GM23338 (cell line): ENCODE results near the gene UQCRH. TPM values are rescaled to one million over a fixed set of nuclear protein-coding genes. Genes with fewer than 3 reads are reported as not detected.

Experiments
- ATAC-seq: fragments of 200-7000 bp; cut with Tn5 transposase; 3 replicates; pipeline ENCODE4 v1.9.1; 2020
- DNase-seq: peaks from one replicate; pipeline ENCODE4 v3.0.0-alpha.2; 2015; ENCODE audit warnings: low spot score
- H2AFZ ChIP-seq: fragments of 200-600 bp; sonication (generic); 2 replicates; pipeline ENCODE4 v1.8.0; 2016; ENCODE audit warnings: antibody characterized with exemption, mild to moderate bottlenecking, moderate library complexity
- H3F3A ChIP-seq: fragments of 200-600 bp; sonication (generic); replicated peaks from 2 replicates; pipeline ENCODE4 v1.8.0; 2017; ENCODE audit warnings: antibody characterized with exemption, mixed run types, low read depth
- H3K27ac ChIP-seq: fragments of 200-600 bp; sonication (generic); 2 replicates; pipeline ENCODE4 v1.6.1; 2016; ENCODE audit warnings: low read depth
- H3K27me3 ChIP-seq: fragments of 200-600 bp; sonication (generic); 2 replicates; pipeline ENCODE4 v1.8.0; 2016; ENCODE audit warnings: mild to moderate bottlenecking, mixed run types, moderate library complexity; ENCODE audit not compliant: insufficient read depth
- H3K36me3 ChIP-seq: fragments of 200-600 bp; sonication (generic); 2 replicates; pipeline ENCODE4 v1.8.0; 2016; ENCODE audit warnings: mild to moderate bottlenecking; ENCODE audit not compliant: insufficient read depth
- H3K4me1 ChIP-seq: fragments of 200-600 bp; sonication (generic); 2 replicates; pipeline ENCODE4 v1.8.0; 2016; ENCODE audit warnings: mild to moderate bottlenecking, moderate library complexity; ENCODE audit not compliant: insufficient read depth
- H3K4me2 ChIP-seq: fragments of 200-600 bp; sonication (generic); 2 replicates; pipeline ENCODE4 v1.7.1; 2017; ENCODE audit warnings: mixed run types
- H3K4me3 ChIP-seq: fragments of 200-600 bp; sonication (generic); 2 replicates; pipeline ENCODE4 v1.6.1; 2016; ENCODE audit warnings: mixed run types
- H3K79me2 ChIP-seq: fragments of 200-600 bp; sonication (generic); replicated peaks from 2 replicates; pipeline ENCODE4 v1.8.0; 2017; ENCODE audit warnings: mild to moderate bottlenecking; ENCODE audit not compliant: insufficient read depth
- H3K9me2 ChIP-seq: fragments of 200-600 bp; sonication (generic); 2 replicates; pipeline ENCODE4 v1.8.0; 2017; ENCODE audit not compliant: insufficient read depth
- H4K20me1 ChIP-seq: fragments of 200-600 bp; sonication (generic); replicated peaks from 2 replicates; pipeline ENCODE4 v1.8.0; 2017; ENCODE audit warnings: mild to moderate bottlenecking; ENCODE audit not compliant: insufficient read depth
- H3K27ac Mint-ChIP-seq: 2 replicates; pipeline ENCODE4 v1.8.0; 2020; ENCODE audit warnings: inconsistent platforms, mild to moderate bottlenecking, moderate library complexity, mixed read lengths
- H3K27me3 Mint-ChIP-seq: 3 replicates; pipeline ENCODE4 v1.8.0; 2022; ENCODE audit warnings: low read depth, mild to moderate bottlenecking, moderate library complexity, mixed read lengths, inconsistent platforms; ENCODE audit not compliant: insufficient read depth, poor library complexity
- H3K36me3 Mint-ChIP-seq: 3 replicates; pipeline ENCODE4 v1.8.0; 2021; ENCODE audit warnings: low read depth, mild to moderate bottlenecking, inconsistent platforms, moderate library complexity, mixed read lengths
- H3K4me1 Mint-ChIP-seq: 3 replicates; pipeline ENCODE4 v1.8.0; 2020; ENCODE audit warnings: mild to moderate bottlenecking, inconsistent platforms, mixed read lengths
- H3K4me3 Mint-ChIP-seq: 3 replicates; pipeline ENCODE4 v1.8.0; 2021; ENCODE audit warnings: moderate library complexity, mild to moderate bottlenecking, inconsistent platforms, mixed read lengths
- H3K9me3 Mint-ChIP-seq: 3 replicates; pipeline ENCODE4 v1.8.0; 2020; ENCODE audit warnings: moderate library complexity, mild to moderate bottlenecking, inconsistent platforms, mixed read lengths
- CREB1 ChIP-seq: fragments of 250-450 bp; sonication (Bioruptor Pico); IDR thresholded peaks from 2 replicates; pipeline ENCODE4 v1.5.0; 2020; ENCODE audit warnings: low read depth, mild to moderate bottlenecking, moderate library complexity
- EZH2 ChIP-seq: fragments of 200-600 bp; sonication (generic); IDR thresholded peaks from one replicate; pipeline ENCODE4 v1.8.0; 2017; ENCODE audit warnings: antibody characterized with exemption, mild to moderate bottlenecking, low read depth; ENCODE audit not compliant: unreplicated experiment
- EZH2phosphoT487 ChIP-seq: fragments of 200-600 bp; sonication (generic); IDR thresholded peaks from one replicate; pipeline ENCODE4 v1.8.1; 2018; ENCODE audit warnings: antibody characterized with exemption; ENCODE audit not compliant: unreplicated experiment
- JUNB ChIP-seq: IDR thresholded peaks from one replicate; pipeline ENCODE4 v1.6.1; 2016; ENCODE audit warnings: antibody characterized with exemption; ENCODE audit not compliant: unreplicated experiment
- NANOG ChIP-seq: IDR thresholded peaks from 2 replicates; pipeline ENCODE4 v1.6.1; 2016; ENCODE audit warnings: antibody characterized with exemption, borderline replicate concordance
- POLR2AphosphoS5 ChIP-seq: IDR thresholded peaks from 2 replicates; pipeline ENCODE4 v1.6.1; 2016; ENCODE audit warnings: antibody characterized with exemption, low read depth
- STAT1 ChIP-seq: IDR thresholded peaks from one replicate; pipeline ENCODE4 v1.6.1; 2016; ENCODE audit warnings: antibody characterized with exemption; ENCODE audit not compliant: unreplicated experiment
- ZNF114 ChIP-seq: fragments of 250-450 bp; sonication (Bioruptor Pico); IDR thresholded peaks from 2 replicates; pipeline ENCODE4 v1.5.0; 2020; ENCODE audit warnings: mild to moderate bottlenecking, moderate library complexity
- ZNF331 ChIP-seq: fragments of 250-450 bp; sonication (Bioruptor Pico); IDR thresholded peaks from 2 replicates; pipeline ENCODE4 v1.5.0; 2020; ENCODE audit warnings: low read depth, mild to moderate bottlenecking, moderate library complexity
- polyA plus RNA-seq: library from polyadenylated mRNA; unstranded; fragments of >200 nt; fragmentation: Nextera tagmentation; extraction: Ambion mirVana; gene quantifications from 2 replicates; pipeline ENCODE4 v1.2.1, GENCODE V29; 2016
- total RNA-seq: library from RNA; depleted of rRNA; stranded (reverse); fragments of >200 nt; shearing (Covaris generic); gene quantifications from 2 replicates; pipeline ENCODE4 v1.2.3, GENCODE V29; 2014
- TF ChIP-seq, protein P1 (sequence below): IDR thresholded peaks from 2 replicates; pipeline ENCODE4 v1.6.1; 2016; ENCODE audit warnings: antibody characterized with exemption
- TF ChIP-seq, protein P2 (sequence below): fragments of 250-450 bp; sonication (Bioruptor Pico); IDR thresholded peaks from 2 replicates; pipeline ENCODE4 v1.5.0; 2020; ENCODE audit warnings: mild to moderate bottlenecking, moderate library complexity
- TF ChIP-seq, protein P3 (sequence below): IDR thresholded peaks from one replicate; pipeline ENCODE4 v1.6.1; 2018; ENCODE audit warnings: antibody characterized with exemption; ENCODE audit not compliant: unreplicated experiment
- TF ChIP-seq, protein P4 (sequence below), 2 experiments: fragments of 200-600 bp in 1 of 2; sonication (generic) in 1 of 2; conservative IDR thresholded peaks; 2 replicates each; pipeline versions ENCODE4 v1.5.1 to v1.6.1; 2016 to 2017; ENCODE audit warnings: antibody characterized with exemption in 2 of 2, low read depth in 2 of 2, mild to moderate bottlenecking in 2 of 2, moderate library complexity in 1 of 2

UQCRH gene
- total and polyA plus RNA-seq, 2 experiments from 2014 or later = 579 to 1,330 TPM

DNA sequence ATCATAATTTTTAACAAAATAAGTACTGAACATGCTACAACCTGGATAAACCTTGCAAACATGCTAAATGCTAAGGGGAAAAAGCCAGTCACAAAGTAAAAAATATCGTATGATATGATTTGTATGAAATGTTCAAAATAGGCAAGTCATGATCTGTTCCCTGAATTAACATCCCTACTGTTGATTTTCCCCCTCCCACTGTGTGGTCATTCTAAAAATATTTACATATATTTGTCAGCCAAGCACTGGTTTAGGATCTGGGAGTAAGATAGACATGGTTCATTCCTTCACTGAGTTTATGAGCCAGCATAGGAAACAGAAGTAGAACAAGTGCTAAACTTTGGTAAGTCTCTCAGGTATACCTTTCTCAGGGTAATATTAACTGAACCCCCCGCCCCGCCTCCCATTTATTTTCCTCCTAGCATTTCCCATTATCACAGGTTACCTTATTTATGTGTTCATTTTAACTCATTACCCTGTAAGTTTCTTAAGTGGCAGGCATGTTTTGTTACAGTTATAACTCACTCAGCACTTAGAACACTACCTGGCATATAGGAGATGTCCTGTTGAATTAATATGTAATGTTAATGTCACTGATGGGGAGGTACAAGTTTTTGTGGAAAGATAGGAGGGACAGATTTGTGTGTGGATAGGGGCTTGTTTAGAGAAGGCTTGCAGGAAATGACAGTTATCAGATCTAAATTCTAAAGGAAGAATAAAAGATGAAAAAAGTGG, 12.3 kb downstream of the UQCRH start:
- H3K4me1 ChIP-seq = peaks cover 8% of the 10 kb centered on the region

More for the DNA sequence above, 12.3 kb downstream of the UQCRH start:
- Histone ChIP-seq H3K36me3 (peaks cover 63% of the 10 kb centered on the region), H3K4me2 (no peak overlapping the region), H4K20me1 (peaks cover 16% of the 10 kb centered on the region), H3K27me3 (no peaks in the 10 kb centered on the region), H2AFZ (no peak overlapping the region), H3K79me2 (no peaks in the 10 kb centered on the region; the same call in none of the 2 replicates), H3K9me2 (no peaks in the 10 kb centered on the region), H3F3A (peaks cover 38% of the 10 kb centered on the region), H3K27ac (peak overlapping the region; percentile 57), H3K4me3 (no peak overlapping the region)
- no peak overlapping the region for H3K4me3 Mint-ChIP-seq
- peaks cover 9% of the 10 kb centered on the region for H3K4me1 Mint-ChIP-seq
- H3K9me3 Mint-ChIP-seq = no peaks in the 10 kb centered on the region
- peaks cover 68% of the 10 kb centered on the region for H3K36me3 Mint-ChIP-seq
- no peak overlapping the region for H3K27ac Mint-ChIP-seq
- TF ChIP-seq CREB1 (CRISPR knock-in tag) = no peak
- no peak for TF ChIP-seq EZH2
- TF ChIP-seq, protein P1, sequence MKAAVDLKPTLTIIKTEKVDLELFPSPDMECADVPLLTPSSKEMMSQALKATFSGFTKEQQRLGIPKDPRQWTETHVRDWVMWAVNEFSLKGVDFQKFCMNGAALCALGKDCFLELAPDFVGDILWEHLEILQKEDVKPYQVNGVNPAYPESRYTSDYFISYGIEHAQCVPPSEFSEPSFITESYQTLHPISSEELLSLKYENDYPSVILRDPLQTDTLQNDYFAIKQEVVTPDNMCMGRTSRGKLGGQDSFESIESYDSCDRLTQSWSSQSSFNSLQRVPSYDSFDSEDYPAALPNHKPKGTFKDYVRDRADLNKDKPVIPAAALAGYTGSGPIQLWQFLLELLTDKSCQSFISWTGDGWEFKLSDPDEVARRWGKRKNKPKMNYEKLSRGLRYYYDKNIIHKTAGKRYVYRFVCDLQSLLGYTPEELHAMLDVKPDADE = no peak
- TF ChIP-seq JUNB = no peak
- no peak for TF ChIP-seq STAT1
- TF ChIP-seq, protein P2, sequence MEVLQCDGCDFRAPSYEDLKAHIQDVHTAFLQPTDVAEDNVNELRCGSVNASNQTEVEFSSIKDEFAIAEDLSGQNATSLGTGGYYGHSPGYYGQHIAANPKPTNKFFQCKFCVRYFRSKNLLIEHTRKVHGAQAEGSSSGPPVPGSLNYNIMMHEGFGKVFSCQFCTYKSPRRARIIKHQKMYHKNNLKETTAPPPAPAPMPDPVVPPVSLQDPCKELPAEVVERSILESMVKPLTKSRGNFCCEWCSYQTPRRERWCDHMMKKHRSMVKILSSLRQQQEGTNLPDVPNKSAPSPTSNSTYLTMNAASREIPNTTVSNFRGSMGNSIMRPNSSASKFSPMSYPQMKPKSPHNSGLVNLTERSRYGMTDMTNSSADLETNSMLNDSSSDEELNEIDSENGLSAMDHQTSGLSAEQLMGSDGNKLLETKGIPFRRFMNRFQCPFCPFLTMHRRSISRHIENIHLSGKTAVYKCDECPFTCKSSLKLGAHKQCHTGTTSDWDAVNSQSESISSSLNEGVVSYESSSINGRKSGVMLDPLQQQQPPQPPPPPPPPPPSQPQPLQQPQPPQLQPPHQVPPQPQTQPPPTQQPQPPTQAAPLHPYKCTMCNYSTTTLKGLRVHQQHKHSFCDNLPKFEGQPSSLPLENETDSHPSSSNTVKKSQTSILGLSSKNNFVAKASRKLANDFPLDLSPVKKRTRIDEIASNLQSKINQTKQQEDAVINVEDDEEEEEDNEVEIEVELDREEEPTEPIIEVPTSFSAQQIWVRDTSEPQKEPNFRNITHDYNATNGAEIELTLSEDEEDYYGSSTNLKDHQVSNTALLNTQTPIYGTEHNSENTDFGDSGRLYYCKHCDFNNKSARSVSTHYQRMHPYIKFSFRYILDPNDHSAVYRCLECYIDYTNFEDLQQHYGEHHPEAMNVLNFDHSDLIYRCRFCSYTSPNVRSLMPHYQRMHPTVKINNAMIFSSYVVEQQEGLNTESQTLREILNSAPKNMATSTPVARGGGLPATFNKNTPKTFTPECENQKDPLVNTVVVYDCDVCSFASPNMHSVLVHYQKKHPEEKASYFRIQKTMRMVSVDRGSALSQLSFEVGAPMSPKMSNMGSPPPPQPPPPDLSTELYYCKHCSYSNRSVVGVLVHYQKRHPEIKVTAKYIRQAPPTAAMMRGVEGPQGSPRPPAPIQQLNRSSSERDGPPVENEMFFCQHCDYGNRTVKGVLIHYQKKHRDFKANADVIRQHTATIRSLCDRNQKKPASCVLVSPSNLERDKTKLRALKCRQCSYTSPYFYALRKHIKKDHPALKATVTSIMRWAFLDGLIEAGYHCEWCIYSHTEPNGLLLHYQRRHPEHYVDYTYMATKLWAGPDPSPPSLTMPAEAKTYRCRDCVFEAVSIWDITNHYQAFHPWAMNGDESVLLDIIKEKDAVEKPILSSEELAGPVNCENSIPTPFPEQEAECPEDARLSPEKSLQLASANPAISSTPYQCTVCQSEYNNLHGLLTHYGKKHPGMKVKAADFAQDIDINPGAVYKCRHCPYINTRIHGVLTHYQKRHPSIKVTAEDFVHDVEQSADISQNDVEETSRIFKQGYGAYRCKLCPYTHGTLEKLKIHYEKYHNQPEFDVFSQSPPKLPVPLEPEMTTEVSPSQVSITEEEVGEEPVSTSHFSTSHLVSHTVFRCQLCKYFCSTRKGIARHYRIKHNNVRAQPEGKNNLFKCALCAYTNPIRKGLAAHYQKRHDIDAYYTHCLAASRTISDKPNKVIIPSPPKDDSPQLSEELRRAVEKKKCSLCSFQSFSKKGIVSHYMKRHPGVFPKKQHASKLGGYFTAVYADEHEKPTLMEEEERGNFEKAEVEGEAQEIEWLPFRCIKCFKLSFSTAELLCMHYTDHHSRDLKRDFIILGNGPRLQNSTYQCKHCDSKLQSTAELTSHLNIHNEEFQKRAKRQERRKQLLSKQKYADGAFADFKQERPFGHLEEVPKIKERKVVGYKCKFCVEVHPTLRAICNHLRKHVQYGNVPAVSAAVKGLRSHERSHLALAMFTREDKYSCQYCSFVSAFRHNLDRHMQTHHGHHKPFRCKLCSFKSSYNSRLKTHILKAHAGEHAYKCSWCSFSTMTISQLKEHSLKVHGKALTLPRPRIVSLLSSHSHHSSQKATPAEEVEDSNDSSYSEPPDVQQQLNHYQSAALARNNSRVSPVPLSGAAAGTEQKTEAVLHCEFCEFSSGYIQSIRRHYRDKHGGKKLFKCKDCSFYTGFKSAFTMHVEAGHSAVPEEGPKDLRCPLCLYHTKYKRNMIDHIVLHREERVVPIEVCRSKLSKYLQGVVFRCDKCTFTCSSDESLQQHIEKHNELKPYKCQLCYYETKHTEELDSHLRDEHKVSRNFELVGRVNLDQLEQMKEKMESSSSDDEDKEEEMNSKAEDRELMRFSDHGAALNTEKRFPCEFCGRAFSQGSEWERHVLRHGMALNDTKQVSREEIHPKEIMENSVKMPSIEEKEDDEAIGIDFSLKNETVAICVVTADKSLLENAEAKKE (CRISPR knock-in tag) = no peak
- TF ChIP-seq POLR2AphosphoS5 = no peak
- no peak for TF ChIP-seq NANOG
- TF ChIP-seq, protein P3, sequence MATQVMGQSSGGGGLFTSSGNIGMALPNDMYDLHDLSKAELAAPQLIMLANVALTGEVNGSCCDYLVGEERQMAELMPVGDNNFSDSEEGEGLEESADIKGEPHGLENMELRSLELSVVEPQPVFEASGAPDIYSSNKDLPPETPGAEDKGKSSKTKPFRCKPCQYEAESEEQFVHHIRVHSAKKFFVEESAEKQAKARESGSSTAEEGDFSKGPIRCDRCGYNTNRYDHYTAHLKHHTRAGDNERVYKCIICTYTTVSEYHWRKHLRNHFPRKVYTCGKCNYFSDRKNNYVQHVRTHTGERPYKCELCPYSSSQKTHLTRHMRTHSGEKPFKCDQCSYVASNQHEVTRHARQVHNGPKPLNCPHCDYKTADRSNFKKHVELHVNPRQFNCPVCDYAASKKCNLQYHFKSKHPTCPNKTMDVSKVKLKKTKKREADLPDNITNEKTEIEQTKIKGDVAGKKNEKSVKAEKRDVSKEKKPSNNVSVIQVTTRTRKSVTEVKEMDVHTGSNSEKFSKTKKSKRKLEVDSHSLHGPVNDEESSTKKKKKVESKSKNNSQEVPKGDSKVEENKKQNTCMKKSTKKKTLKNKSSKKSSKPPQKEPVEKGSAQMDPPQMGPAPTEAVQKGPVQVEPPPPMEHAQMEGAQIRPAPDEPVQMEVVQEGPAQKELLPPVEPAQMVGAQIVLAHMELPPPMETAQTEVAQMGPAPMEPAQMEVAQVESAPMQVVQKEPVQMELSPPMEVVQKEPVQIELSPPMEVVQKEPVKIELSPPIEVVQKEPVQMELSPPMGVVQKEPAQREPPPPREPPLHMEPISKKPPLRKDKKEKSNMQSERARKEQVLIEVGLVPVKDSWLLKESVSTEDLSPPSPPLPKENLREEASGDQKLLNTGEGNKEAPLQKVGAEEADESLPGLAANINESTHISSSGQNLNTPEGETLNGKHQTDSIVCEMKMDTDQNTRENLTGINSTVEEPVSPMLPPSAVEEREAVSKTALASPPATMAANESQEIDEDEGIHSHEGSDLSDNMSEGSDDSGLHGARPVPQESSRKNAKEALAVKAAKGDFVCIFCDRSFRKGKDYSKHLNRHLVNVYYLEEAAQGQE = no peak
- no peak for TF ChIP-seq ZNF114 (CRISPR knock-in tag)
- no peak for TF ChIP-seq EZH2phosphoT487
- TF ChIP-seq, protein P4, sequence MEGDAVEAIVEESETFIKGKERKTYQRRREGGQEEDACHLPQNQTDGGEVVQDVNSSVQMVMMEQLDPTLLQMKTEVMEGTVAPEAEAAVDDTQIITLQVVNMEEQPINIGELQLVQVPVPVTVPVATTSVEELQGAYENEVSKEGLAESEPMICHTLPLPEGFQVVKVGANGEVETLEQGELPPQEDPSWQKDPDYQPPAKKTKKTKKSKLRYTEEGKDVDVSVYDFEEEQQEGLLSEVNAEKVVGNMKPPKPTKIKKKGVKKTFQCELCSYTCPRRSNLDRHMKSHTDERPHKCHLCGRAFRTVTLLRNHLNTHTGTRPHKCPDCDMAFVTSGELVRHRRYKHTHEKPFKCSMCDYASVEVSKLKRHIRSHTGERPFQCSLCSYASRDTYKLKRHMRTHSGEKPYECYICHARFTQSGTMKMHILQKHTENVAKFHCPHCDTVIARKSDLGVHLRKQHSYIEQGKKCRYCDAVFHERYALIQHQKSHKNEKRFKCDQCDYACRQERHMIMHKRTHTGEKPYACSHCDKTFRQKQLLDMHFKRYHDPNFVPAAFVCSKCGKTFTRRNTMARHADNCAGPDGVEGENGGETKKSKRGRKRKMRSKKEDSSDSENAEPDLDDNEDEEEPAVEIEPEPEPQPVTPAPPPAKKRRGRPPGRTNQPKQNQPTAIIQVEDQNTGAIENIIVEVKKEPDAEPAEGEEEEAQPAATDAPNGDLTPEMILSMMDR (conservative IDR thresholded peaks at IDR 0.05; ENCODE audit: low read depth in 2 of 2) = no peak
- TF ChIP-seq ZNF331 (CRISPR knock-in tag) = no peak
- DNase-seq (no peak), ATAC-seq (no peak)
- H3K27me3 Mint-ChIP-seq = peaks cover 12% of the 10 kb centered on the region
